ENCODE measurements around the gene ABL2. TPM values are rescaled to one million over a fixed set of nuclear protein-coding genes. Genes with fewer than 3 reads are reported as not detected.
A peak's percentile ranks its signal among the peaks of the same experiment; 100 is the strongest.

ABL2 gene
- total and polyA plus RNA-seq, 2 donors (not counting 3 experiments of a cell fraction or from before 2014, with no cell fraction given): 41.8 to 158 TPM

DNA sequence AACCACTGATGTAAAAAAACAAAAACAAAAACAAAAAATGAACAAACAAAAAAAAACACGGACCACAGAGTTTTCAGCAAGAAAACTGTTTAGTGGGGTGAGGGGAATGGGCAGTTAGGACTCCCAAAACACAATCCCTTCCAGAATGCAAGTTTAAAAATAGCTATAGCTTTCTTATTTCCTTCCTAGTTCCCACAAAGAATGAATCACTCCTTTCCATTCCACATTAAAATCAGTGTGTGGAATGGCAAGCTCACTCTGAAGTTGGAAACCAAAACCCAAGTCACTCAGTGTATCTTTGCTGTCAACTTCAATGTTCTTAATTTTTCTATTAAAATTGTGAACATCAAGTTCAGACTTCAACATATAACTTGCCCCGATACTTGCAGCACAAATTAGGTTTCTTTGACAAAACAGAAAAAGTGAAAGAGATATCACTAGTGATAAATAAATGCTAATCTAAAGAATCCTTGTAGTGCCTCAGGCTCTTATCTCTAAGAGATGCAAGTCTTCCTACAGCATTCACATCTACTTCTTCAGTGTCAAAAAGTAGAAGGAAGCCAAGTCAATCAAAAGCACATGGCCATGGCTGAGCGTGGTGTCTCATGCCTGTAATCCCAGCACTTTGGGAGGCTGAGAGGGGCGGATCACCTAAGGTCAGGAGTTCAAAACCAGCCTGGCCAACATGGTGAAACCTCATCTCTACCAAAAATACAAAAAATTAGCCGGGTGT lies 102.1 kb downstream of the ABL2 start:
- Histone ChIP-seq H3K27me3 (ENCODE audit: control insufficient read depth in 2 of 2, insufficient read depth in 2 of 2, low read length in 2 of 2) (no peaks in the 10 kb centered on the region), H3K9me1 (replicated peaks; ENCODE audit: control insufficient read depth, extremely low read depth, insufficient read depth, low read length) (no peaks in the 10 kb centered on the region), H3K27ac (ENCODE audit: insufficient read depth, low read depth, low read length) (peak overlapping the region; percentile 53), H3K4me2 (ENCODE audit: insufficient read depth, low read length) (peak overlapping the region; percentile 86), H3K79me2 (ENCODE audit: control insufficient read depth, insufficient read depth, low read length) (peaks cover 89% of the 10 kb centered on the region), H2AFZ (ENCODE audit: low read depth, low read length) (no peak overlapping the region), H3K9me3 (replicated peaks; ENCODE audit: control insufficient read depth, insufficient read depth, low read length) (no peaks in the 10 kb centered on the region), H3K36me3 (ENCODE audit: control insufficient read depth in 2 of 2, extremely low read depth in 1 of 2, insufficient read depth in 2 of 2, low read length in 2 of 2) (peaks cover 16 to 38% of the 10 kb centered on the region in 2 experiments), H3K4me1 (ENCODE audit: control insufficient read depth, extremely low read depth, insufficient read depth, low read length) (peaks cover 57% of the 10 kb centered on the region), H3K9ac (replicated peaks; ENCODE audit: extremely low read depth, insufficient read depth, low read length) (peak overlapping the region; percentile 46), H4K20me1 (replicated peaks; ENCODE audit: control insufficient read depth, extremely low read depth, insufficient read depth, low read length) (peaks cover 18% of the 10 kb centered on the region), H3K4me3 (replicated peaks in 1 of 3; ENCODE audit: insufficient read depth in 1 of 3, low read depth in 1 of 3, low read length in 3 of 3) (peak overlapping the region in 1 of 3 experiments; percentile 34)
- POLR2A ChIA-PET: interaction anchor here (1.8 kb wide), 1 partner anchor 14 kb away, joined by 14 read pairs; no protein-coding TSS in a partner anchor
- TF ChIP-seq FOS (IDR thresholded peaks at IDR 0.05; ENCODE audit: borderline replicate concordance, insufficient read depth, low read length) (peak; percentile 72), JUN (IDR thresholded peaks at IDR 0.05; ENCODE audit: borderline replicate concordance, insufficient read depth, insufficient read length, low read depth) (peak; percentile 70)
- TF ChIP-seq, protein P1, sequence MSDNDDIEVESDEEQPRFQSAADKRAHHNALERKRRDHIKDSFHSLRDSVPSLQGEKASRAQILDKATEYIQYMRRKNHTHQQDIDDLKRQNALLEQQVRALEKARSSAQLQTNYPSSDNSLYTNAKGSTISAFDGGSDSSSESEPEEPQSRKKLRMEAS (IDR thresholded peaks at IDR 0.05; ENCODE audit: insufficient read depth, insufficient read length): no peak
- CTCF ChIA-PET: interaction anchor here (0.8 to 2.4 kb wide), 7 partner anchors 8 to 166 kb away, joined by 3 to 9 read pairs (median 5); partner anchors contain the start of gene SOAT1
- BruUV-seq (replicated peaks): TSS peak; percentile 85
- intact Hi-C loops (cut with micrococcal nuclease) (loop anchor here (1.0 kb wide), 2 partner anchors 14 to 165 kb away; no protein-coding TSS in a partner anchor), dilution Hi-C loops (cut with MboI; ENCODE audit: extremely low pct_ligation_motif_present, low sequenced_read_pairs) (no loop called here)
- DNase-seq (ENCODE audit: low read depth, low spot score): peak; percentile 77
- peak; percentile 66 for FAIRE-seq

DNA sequence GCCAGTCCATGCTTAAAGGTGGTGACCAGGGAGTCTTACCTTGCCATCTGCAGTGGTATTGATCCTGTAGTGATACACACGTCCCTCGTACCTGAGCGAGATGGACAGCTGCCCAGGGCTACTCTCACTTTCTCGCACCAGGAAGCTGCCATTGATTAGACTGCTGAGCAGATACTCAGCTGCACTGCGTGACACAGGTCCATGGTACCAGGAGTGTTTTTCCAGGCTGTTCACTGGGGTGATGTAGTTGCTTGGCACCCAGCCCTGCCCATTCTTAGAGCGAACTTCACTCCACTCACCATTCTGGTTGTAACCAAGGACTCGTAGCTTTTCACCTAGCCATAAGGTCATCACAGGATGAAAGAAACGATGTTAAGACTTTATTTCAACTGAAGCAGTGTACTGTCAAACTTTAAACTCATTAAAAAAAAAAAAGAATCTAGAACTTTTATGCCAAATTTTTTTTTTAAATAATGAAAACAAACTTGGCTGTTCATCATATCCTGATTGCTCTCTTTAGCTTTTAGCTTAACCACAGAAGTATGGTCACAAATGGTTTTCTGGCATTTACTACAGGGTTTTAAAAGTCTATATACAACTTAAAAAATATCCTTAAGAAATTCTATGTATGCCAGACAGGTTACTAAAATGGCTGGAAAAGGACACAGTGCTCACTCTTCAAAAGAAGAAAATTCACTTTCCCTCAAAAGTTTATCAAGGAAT lies 103.0 kb downstream of the ABL2 start:
- dilution Hi-C loops (cut with MboI; ENCODE audit: extremely low pct_ligation_motif_present, low sequenced_read_pairs): no loop called here
- Histone ChIP-seq H3K27me3 (ENCODE audit: control insufficient read depth in 2 of 2, insufficient read depth in 2 of 2, low read length in 2 of 2) (no peaks in the 10 kb centered on the region), H3K36me3 (ENCODE audit: control insufficient read depth in 2 of 2, extremely low read depth in 1 of 2, insufficient read depth in 2 of 2, low read length in 2 of 2) (peaks cover 18 to 38% of the 10 kb centered on the region in 2 experiments), H3K27ac (ENCODE audit: insufficient read depth, low read depth, low read length) (peak overlapping the region; percentile 53), H3K9ac (replicated peaks; ENCODE audit: extremely low read depth, insufficient read depth, low read length) (peak overlapping the region; percentile 46), H3K4me2 (ENCODE audit: insufficient read depth, low read length) (peak overlapping the region; percentile 86), H2AFZ (ENCODE audit: low read depth, low read length) (no peak overlapping the region), H3K9me3 (replicated peaks; ENCODE audit: control insufficient read depth, insufficient read depth, low read length) (no peaks in the 10 kb centered on the region), H3K4me3 (replicated peaks in 1 of 3; ENCODE audit: insufficient read depth in 1 of 3, low read depth in 1 of 3, low read length in 3 of 3) (peak overlapping the region in 1 of 3 experiments; percentile 34), H3K79me2 (ENCODE audit: control insufficient read depth, insufficient read depth, low read length) (peaks cover 82% of the 10 kb centered on the region), H4K20me1 (replicated peaks; ENCODE audit: control insufficient read depth, extremely low read depth, insufficient read depth, low read length) (peaks cover 17% of the 10 kb centered on the region), H3K9me1 (replicated peaks; ENCODE audit: control insufficient read depth, extremely low read depth, insufficient read depth, low read length) (no peaks in the 10 kb centered on the region), H3K4me1 (ENCODE audit: control insufficient read depth, extremely low read depth, insufficient read depth, low read length) (peaks cover 57% of the 10 kb centered on the region)
- TF ChIP-seq JUN (IDR thresholded peaks at IDR 0.05; ENCODE audit: borderline replicate concordance, insufficient read depth, insufficient read length, low read depth) (peak; percentile 10), MYC (IDR thresholded peaks at IDR 0.05; ENCODE audit: low read depth, low read length) (no peak)
- TF ChIP-seq, protein P2, sequence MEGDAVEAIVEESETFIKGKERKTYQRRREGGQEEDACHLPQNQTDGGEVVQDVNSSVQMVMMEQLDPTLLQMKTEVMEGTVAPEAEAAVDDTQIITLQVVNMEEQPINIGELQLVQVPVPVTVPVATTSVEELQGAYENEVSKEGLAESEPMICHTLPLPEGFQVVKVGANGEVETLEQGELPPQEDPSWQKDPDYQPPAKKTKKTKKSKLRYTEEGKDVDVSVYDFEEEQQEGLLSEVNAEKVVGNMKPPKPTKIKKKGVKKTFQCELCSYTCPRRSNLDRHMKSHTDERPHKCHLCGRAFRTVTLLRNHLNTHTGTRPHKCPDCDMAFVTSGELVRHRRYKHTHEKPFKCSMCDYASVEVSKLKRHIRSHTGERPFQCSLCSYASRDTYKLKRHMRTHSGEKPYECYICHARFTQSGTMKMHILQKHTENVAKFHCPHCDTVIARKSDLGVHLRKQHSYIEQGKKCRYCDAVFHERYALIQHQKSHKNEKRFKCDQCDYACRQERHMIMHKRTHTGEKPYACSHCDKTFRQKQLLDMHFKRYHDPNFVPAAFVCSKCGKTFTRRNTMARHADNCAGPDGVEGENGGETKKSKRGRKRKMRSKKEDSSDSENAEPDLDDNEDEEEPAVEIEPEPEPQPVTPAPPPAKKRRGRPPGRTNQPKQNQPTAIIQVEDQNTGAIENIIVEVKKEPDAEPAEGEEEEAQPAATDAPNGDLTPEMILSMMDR (IDR thresholded peaks at IDR 0.05; ENCODE audit: extremely low read depth in 1 of 2, insufficient read depth in 1 of 2, low read depth in 1 of 2, low read length in 2 of 2): no peak
- ChIA-PET POLR2A (interaction anchor here (0.5 to 1.8 kb wide), 3 partner anchors 10 to 62 kb away, joined by 3 to 14 read pairs (median 4); no protein-coding TSS in a partner anchor), CTCF (interaction anchor here (0.8 to 2.4 kb wide), 7 partner anchors 7 to 167 kb away, joined by 3 to 9 read pairs (median 5); partner anchors contain the start of gene SOAT1)
- intact Hi-C loops (cut with micrococcal nuclease): loop anchor here (1.0 kb wide), 2 partner anchors 15 to 166 kb away; no protein-coding TSS in a partner anchor
- DNase-seq (ENCODE audit: low read depth, low spot score): peak; percentile 63
- no TSS peak for BruUV-seq (replicated peaks)
- FAIRE-seq: peak; percentile 24

All from endothelial cell of umbilical vein (primary cell).